Stimulated activated CD4-positive, alpha-beta T cell treated with anti-CD3 and anti-CD28 coated beads, Interleukin-1b, Interleukin-23, amount 100 ng/mL, for 48 hours (primary cell): ENCODE results near the gene ALDH4A1.

Experiments used
- DNase-seq: peaks from one replicate; pipeline ENCODE4 v3.0.0-alpha.2; 2020

The ALDH4A1 gene

GRCh38 chr1:18939398-18940302 is 37.3 kb upstream of the ALDH4A1 start:
- no peak for DNase-seq

GRCh38 chr1:18938707-18939070 is 36.3 kb upstream of the ALDH4A1 start:
- no peak for DNase-seq

GRCh38 chr1:18938008-18938706 is 35.8 kb upstream of the ALDH4A1 start:
- no peak for DNase-seq

- no peak for DNase-seq
Observed at GRCh38 chr1:18937539-18937938, 35.2 kb upstream of the ALDH4A1 start.

- no peak for DNase-seq
Observed at GRCh38 chr1:18936814-18937481, 34.6 kb upstream of the ALDH4A1 start.

GRCh38 chr1:18936471-18936813 is 34.1 kb upstream of the ALDH4A1 start:
- DNase-seq, result no peak

GRCh38 chr1:18934205-18935000 is 32.0 kb upstream of the ALDH4A1 start:
- DNase-seq, result no peak

GRCh38 chr1:18932879-18933278 is 30.5 kb upstream of the ALDH4A1 start:
- no peak for DNase-seq

GRCh38 chr1:18932387-18932786 is 30.0 kb upstream of the ALDH4A1 start:
- DNase-seq, result no peak

GRCh38 chr1:18931730-18932129 is 29.4 kb upstream of the ALDH4A1 start:
- DNase-seq, result no peak

GRCh38 chr1:18929686-18930085 is 27.3 kb upstream of the ALDH4A1 start:
- DNase-seq, result no peak

- DNase-seq, result no peak
Observed at GRCh38 chr1:18928985-18929384, 26.6 kb upstream of the ALDH4A1 start.

GRCh38 chr1:18928406-18928805 is 26.1 kb upstream of the ALDH4A1 start:
- DNase-seq, result no peak

- DNase-seq, result peak; percentile 45
Observed at GRCh38 chr1:18927654-18928272, 25.4 kb upstream of the ALDH4A1 start.

- DNase-seq, result peak; percentile 56
Observed at GRCh38 chr1:18927082-18927653, 24.8 kb upstream of the ALDH4A1 start.

GRCh38 chr1:18926315-18927081 is 24.1 kb upstream of the ALDH4A1 start:
- peak; percentile 93 for DNase-seq

- DNase-seq, result no peak
Observed at GRCh38 chr1:18925279-18925678, 22.9 kb upstream of the ALDH4A1 start.

- DNase-seq, result no peak
Observed at GRCh38 chr1:18924221-18924691, 21.9 kb upstream of the ALDH4A1 start.

- no peak for DNase-seq
Observed at GRCh38 chr1:18923756-18924211, 21.4 kb upstream of the ALDH4A1 start.

GRCh38 chr1:18922848-18923755 is 20.7 kb upstream of the ALDH4A1 start:
- DNase-seq, result no peak
